Neural cell (in vitro differentiated cells): ENCODE results near the gene AFAP1. TPM values are rescaled to one million over a fixed set of nuclear protein-coding genes. Genes with fewer than 3 reads are reported as not detected.

ENCODE experiments used
- H2AFZ ChIP-seq: fragments of 200-600, 300-800 bp; sonication (generic), shearing (Covaris generic); 2 replicates; pipeline ENCODE4 v1.6.0; 2014; ENCODE audit warnings: low read depth, mild to moderate bottlenecking, antibody characterized with exemption, low read length, moderate library complexity
- H3F3A ChIP-seq: fragments of 200-600 bp; shearing (Covaris generic); 2 replicates; pipeline ENCODE4 v1.6.1; 2016; ENCODE audit warnings: mild to moderate bottlenecking, moderate library complexity, mixed read lengths, antibody characterized with exemption, low read length; ENCODE audit not compliant: insufficient read depth, poor library complexity, severe bottlenecking
- H3K27ac ChIP-seq: fragments of 200-600, 300-800 bp; sonication (generic), shearing (Covaris generic); 2 replicates; pipeline ENCODE4 v1.5.1; 2014; ENCODE audit warnings: mild to moderate bottlenecking, low read length, moderate library complexity
- H3K27me3 ChIP-seq: fragments of 300-800, 200-600 bp; sonication (generic), shearing (Covaris generic); 2 replicates; pipeline ENCODE4 v1.6.0; 2014; ENCODE audit warnings: mild to moderate bottlenecking, low read depth, low read length, moderate library complexity; ENCODE audit not compliant: insufficient read depth
- H3K36me3 ChIP-seq: fragments of 300-800, 200-600 bp; sonication (generic), shearing (Covaris generic); 2 replicates; pipeline ENCODE4 v1.5.1; 2014; ENCODE audit warnings: mild to moderate bottlenecking, antibody characterized with exemption, low read length, moderate library complexity; ENCODE audit not compliant: insufficient read depth
- H3K4me2 ChIP-seq: fragments of 300-800, 200-600 bp; sonication (generic), shearing (Covaris generic); 2 replicates; pipeline ENCODE4 v1.6.0; 2014; ENCODE audit warnings: mild to moderate bottlenecking, low read length
- H3K4me3 ChIP-seq: fragments of 300-800, 200-600 bp; sonication (generic), shearing (Covaris generic); 2 replicates; pipeline ENCODE4 v1.5.1; 2014; ENCODE audit warnings: mild to moderate bottlenecking, low read length, moderate library complexity
- H3K79me2 ChIP-seq: fragments of 200-600 bp; shearing (Covaris generic); replicated peaks from 2 replicates; pipeline ENCODE4 v1.6.0; 2014; ENCODE audit warnings: mild to moderate bottlenecking, low read length, moderate library complexity; ENCODE audit not compliant: insufficient read depth
- H3K9ac ChIP-seq: fragments of 300-800, 200-600 bp; sonication (generic), shearing (Covaris generic); 2 replicates; pipeline ENCODE4 v1.6.1; 2016; ENCODE audit warnings: mild to moderate bottlenecking, low read length, mixed read lengths
- H3K9me2 ChIP-seq: fragments of 200-600 bp; shearing (Covaris generic); 2 replicates; pipeline ENCODE4 v1.6.1; 2016; ENCODE audit warnings: mild to moderate bottlenecking, low read length, mixed read lengths; ENCODE audit not compliant: insufficient read depth
- H3K9me3 ChIP-seq: fragments of 200-600, 300-800 bp; sonication (generic), shearing (Covaris generic); 2 replicates; pipeline ENCODE4 v1.6.1; 2016; ENCODE audit warnings: mild to moderate bottlenecking, mixed run types, low read length, moderate library complexity, mixed read lengths
- H4K20me1 ChIP-seq: fragments of 200-600 bp; shearing (Covaris generic); 2 replicates; pipeline ENCODE4 v1.6.1; 2016; ENCODE audit warnings: mild to moderate bottlenecking, mixed run types; ENCODE audit not compliant: insufficient read depth
- CTCF ChIP-seq: fragments of 450-650 bp; IDR thresholded peaks from 2 replicates; pipeline ENCODE4 v1.5.1; 2014; ENCODE audit warnings: antibody characterized with exemption, mild to moderate bottlenecking, moderate library complexity; ENCODE audit not compliant: poor library complexity, severe bottlenecking
- EP300 ChIP-seq: fragments of 450-650 bp; conservative IDR thresholded peaks from 2 replicates; pipeline ENCODE4 v1.6.1; 2014; ENCODE audit warnings: antibody characterized with exemption, mild to moderate bottlenecking, moderate library complexity; ENCODE audit not compliant: poor library complexity, severe bottlenecking
- EZH2 ChIP-seq: fragments of 200-600, 300-800 bp; shearing (Covaris generic), sonication (generic); IDR thresholded peaks from 2 replicates; pipeline ENCODE4 v1.6.1; 2014; ENCODE audit warnings: antibody characterized with exemption, low read length, borderline replicate concordance, mild to moderate bottlenecking; ENCODE audit not compliant: insufficient read depth, poor library complexity, severe bottlenecking
- MXI1 ChIP-seq: fragments of 450-650 bp; conservative IDR thresholded peaks from 2 replicates; pipeline ENCODE4 v1.6.1; 2014; ENCODE audit warnings: antibody characterized with exemption, mild to moderate bottlenecking; ENCODE audit not compliant: poor library complexity, severe bottlenecking
- POLR2AphosphoS5 ChIP-seq: IDR thresholded peaks from 2 replicates; pipeline ENCODE4 v1.6.1; 2012
- RAD21 ChIP-seq: fragments of 450-650 bp; conservative IDR thresholded peaks from 2 replicates; pipeline ENCODE4 v1.6.1; 2014; ENCODE audit warnings: antibody characterized with exemption, mild to moderate bottlenecking, moderate library complexity
- REST ChIP-seq: IDR thresholded peaks from 2 replicates; pipeline ENCODE4 v1.6.1; 2012; ENCODE audit warnings: borderline replicate concordance
- SMC3 ChIP-seq: fragments of 450-650 bp; conservative IDR thresholded peaks from 2 replicates; pipeline ENCODE4 v1.6.1; 2014; ENCODE audit warnings: antibody characterized with exemption, mild to moderate bottlenecking, moderate library complexity; ENCODE audit not compliant: poor library complexity
- TAF1 ChIP-seq: IDR thresholded peaks from 2 replicates; pipeline ENCODE4 v1.6.1; 2012; ENCODE audit warnings: low read depth
- polyA plus RNA-seq: library from polyadenylated mRNA; depleted of rRNA; stranded (reverse); fragments of >200 nt; gene quantifications from 2 replicates; pipeline ENCODE4 v1.2.3, GENCODE V29; 2014

AFAP1 gene
- polyA plus RNA-seq, 1 donor from 2014 or later: 38.9 TPM

- no peaks in the 10 kb centered on the region for H3K9me2 ChIP-seq
- no peaks in the 10 kb centered on the region for H3K36me3 ChIP-seq
- no peak overlapping the region for H3K27ac ChIP-seq
- no peak overlapping the region for H3K4me2 ChIP-seq
- H4K20me1 ChIP-seq: no peaks in the 10 kb centered on the region
- no peak overlapping the region for H3K4me3 ChIP-seq
- TF ChIP-seq RAD21: no peak
- no peak for TF ChIP-seq EP300
- H3F3A ChIP-seq: no peaks in the 10 kb centered on the region
- no peak overlapping the region for H2AFZ ChIP-seq
- no peaks in the 10 kb centered on the region for H3K79me2 ChIP-seq
- no peaks in the 10 kb centered on the region for H3K27me3 ChIP-seq
- H3K9me3 ChIP-seq: no peaks in the 10 kb centered on the region
- no peak overlapping the region for H3K9ac ChIP-seq
Observed at GRCh38 chr4:7947927-7948326, 8.3 kb upstream of the AFAP1 start.

- Histone ChIP-seq H3K4me3 (no peak overlapping the region), H3K9me2 (no peaks in the 10 kb centered on the region), H3K36me3 (no peaks in the 10 kb centered on the region), H4K20me1 (no peaks in the 10 kb centered on the region), H3K79me2 (no peaks in the 10 kb centered on the region), H3K9me3 (no peaks in the 10 kb centered on the region), H3F3A (no peaks in the 10 kb centered on the region), H3K27ac (no peak overlapping the region), H3K4me2 (no peak overlapping the region), H3K27me3 (no peaks in the 10 kb centered on the region), H2AFZ (no peak overlapping the region), H3K9ac (no peak overlapping the region)
- TF ChIP-seq REST (no peak), POLR2AphosphoS5 (no peak), MXI1 (no peak), EZH2 (no peak), CTCF (no peak), EP300 (no peak), SMC3 (no peak), TAF1 (no peak), RAD21 (no peak)
Observed at GRCh38 chr4:7945709-7946380, 6.2 kb upstream of the AFAP1 start.
